Central memory CD8-positive, alpha-beta T cell (primary cell): ENCODE data around the gene TMX2.
A peak's percentile ranks its signal among the peaks of the same experiment; 100 is the strongest.
"Not testable (repeated sequence)": the region's sequence is repeated elsewhere in the genome, so short reads cannot be mapped to it uniquely, and the experiment has no call there.

Source experiments
- ATAC-seq: fragments of 150-1000 bp; cut with Tn5 transposase; replicated peaks from 2 replicates; pipeline ENCODE4 v1.10.0; 2022; ENCODE audit warnings: mild to moderate bottlenecking, moderate FRiP score, moderate number of reproducible peaks; ENCODE audit not compliant: poor library complexity, severe bottlenecking; ENCODE audit errors: extremely low read depth
- DNase-seq, 2 donors: peaks; one replicate each; pipeline ENCODE4 v3.0.0; 2021; ENCODE audit warnings: low spot score in 2 of 2
- H3K27ac Mint-ChIP-seq: one replicate; pipeline ENCODE4 v1.8.0; 2022; ENCODE audit warnings: low read depth, mild to moderate bottlenecking, moderate library complexity, mixed read lengths
- H3K27me3 Mint-ChIP-seq: one replicate; pipeline ENCODE4 v1.8.0; 2022; ENCODE audit warnings: mixed read lengths
- H3K36me3 Mint-ChIP-seq: one replicate; pipeline ENCODE4 v1.8.0; 2022; ENCODE audit warnings: mild to moderate bottlenecking, moderate library complexity, mixed read lengths; ENCODE audit not compliant: insufficient read depth
- H3K4me1 Mint-ChIP-seq: one replicate; pipeline ENCODE4 v1.8.0; 2022; ENCODE audit warnings: mixed read lengths
- H3K4me3 Mint-ChIP-seq: one replicate; pipeline ENCODE4 v1.8.0; 2022; ENCODE audit warnings: mild to moderate bottlenecking, moderate library complexity, mixed read lengths
- H3K9me3 Mint-ChIP-seq: one replicate; pipeline ENCODE4 v1.8.0; 2022; ENCODE audit warnings: mixed read lengths

TMX2 gene

GRCh38 chr11:57698843-57699365, 13.5 kb upstream of the TMX2 start:
- ATAC-seq (no peak), DNase-seq (no peak)
- no peak overlapping the region for H3K27ac Mint-ChIP-seq
- H3K4me3 Mint-ChIP-seq: no peak overlapping the region
- peaks cover 73% of the 10 kb centered on the region for H3K36me3 Mint-ChIP-seq
- H3K4me1 Mint-ChIP-seq: no peaks in the 10 kb centered on the region
- H3K9me3 Mint-ChIP-seq: no peaks in the 10 kb centered on the region
- H3K27me3 Mint-ChIP-seq: no peaks in the 10 kb centered on the region

DNA sequence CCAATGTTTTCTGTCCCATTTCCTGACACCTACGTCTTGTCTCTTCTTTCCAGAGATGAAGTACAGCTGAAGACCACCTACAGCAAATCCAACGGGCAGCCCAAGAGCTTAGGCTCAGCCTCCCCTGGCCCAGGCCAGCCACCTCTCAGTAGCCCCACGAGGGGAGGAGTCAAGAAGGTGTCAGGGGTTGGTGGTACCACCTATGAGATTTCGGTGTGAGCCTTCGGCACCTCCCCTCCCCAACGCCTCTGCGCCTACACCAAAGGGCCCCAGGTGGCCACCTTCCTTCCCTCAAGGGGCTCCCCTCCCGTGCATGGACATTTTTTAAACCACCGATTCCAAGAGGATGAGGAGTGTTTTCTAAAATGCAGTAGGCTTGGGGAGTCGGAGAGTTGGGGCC, 12.6 kb upstream of the TMX2 start:
- ATAC-seq (no peak), DNase-seq (no peak)
- H3K4me3 Mint-ChIP-seq: no peak overlapping the region
- no peaks in the 10 kb centered on the region for H3K9me3 Mint-ChIP-seq
- H3K36me3 Mint-ChIP-seq: peaks cover 70% of the 10 kb centered on the region
- no peaks in the 10 kb centered on the region for H3K4me1 Mint-ChIP-seq
- H3K27ac Mint-ChIP-seq: no peak overlapping the region
- no peaks in the 10 kb centered on the region for H3K27me3 Mint-ChIP-seq

GRCh38 chr11:57700425-57700824, 12.0 kb upstream of the TMX2 start:
- Mint-ChIP-seq H3K27ac (no peak overlapping the region), H3K4me3 (no peak overlapping the region), H3K36me3 (peaks cover 68% of the 10 kb centered on the region), H3K27me3 (no peaks in the 10 kb centered on the region), H3K9me3 (no peaks in the 10 kb centered on the region), H3K4me1 (no peaks in the 10 kb centered on the region)
- ATAC-seq: no peak
- DNase-seq: no peak

DNA sequence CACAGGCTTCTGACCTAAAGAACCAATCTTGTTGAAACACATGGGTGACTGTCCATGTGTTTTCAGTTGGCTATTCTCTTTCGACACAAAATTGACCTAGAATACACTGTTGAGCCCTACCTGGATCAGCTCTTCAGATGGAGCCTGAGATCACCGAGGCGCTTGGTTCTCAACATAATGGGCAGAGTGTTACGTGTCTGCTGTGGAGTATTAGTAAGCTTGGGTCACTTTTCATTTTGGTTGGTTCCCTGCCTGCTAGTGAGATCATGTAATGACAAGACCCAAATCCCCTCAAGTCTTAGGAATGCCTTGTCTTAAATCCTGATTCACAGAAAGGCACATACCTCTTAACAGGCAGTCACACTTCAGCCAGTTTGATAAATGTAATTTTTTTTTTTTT, 9.1 kb upstream of the TMX2 start:
- H3K36me3 Mint-ChIP-seq: peaks cover 51% of the 10 kb centered on the region
- ATAC-seq: no peak
- H3K9me3 Mint-ChIP-seq: no peaks in the 10 kb centered on the region
- H3K4me3 Mint-ChIP-seq: no peak overlapping the region
- H3K27ac Mint-ChIP-seq: peak overlapping the region; percentile 29
- H3K27me3 Mint-ChIP-seq: no peaks in the 10 kb centered on the region
- no peak for DNase-seq
- H3K4me1 Mint-ChIP-seq: peaks cover 9% of the 10 kb centered on the region

DNA sequence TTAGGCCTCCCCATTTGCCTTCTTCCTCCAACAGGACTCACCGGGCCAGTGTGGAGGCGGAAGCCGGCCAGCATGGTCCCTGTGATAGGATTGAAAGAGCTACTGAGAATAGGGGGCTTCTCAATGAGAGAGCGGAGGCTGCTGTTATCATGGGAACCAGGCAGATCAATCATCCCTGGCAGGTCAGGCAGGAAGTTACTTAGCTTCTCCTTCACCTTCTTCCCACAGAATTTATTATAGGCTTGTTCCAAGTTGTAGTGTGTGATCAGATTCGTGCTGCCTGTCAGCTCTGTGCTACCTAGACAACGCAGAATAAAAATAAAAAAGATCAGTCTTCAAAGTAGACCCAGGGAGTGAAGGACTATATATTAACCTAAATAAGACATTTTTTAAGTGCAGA, 7.5 kb upstream of the TMX2 start:
- Mint-ChIP-seq H3K27me3 (no peaks in the 10 kb centered on the region), H3K9me3 (no peaks in the 10 kb centered on the region), H3K4me1 (peaks cover 14% of the 10 kb centered on the region), H3K27ac (no peak overlapping the region), H3K36me3 (peaks cover 39% of the 10 kb centered on the region), H3K4me3 (no peak overlapping the region)
- ATAC-seq: no peak
- DNase-seq: no peak

DNA sequence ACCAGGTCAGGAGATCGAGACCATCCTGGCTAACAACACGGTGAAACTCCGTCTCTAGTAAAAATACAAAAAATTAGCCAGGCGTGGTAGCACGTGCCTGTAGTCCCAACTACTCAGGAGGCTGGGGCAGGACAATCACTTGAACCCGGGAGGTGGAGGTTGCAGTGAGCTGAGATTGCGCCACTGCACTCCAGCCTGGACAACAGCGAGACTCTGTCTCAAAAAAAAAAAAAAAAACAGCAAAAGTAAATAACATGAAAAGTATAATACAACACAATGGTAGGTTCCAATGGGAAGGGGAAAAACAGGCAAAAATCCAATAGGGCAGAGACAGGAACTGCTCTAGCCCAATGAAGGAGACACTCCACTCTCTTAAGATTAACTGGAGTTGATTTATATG, 7.0 kb upstream of the TMX2 start:
- H3K4me1 Mint-ChIP-seq: peaks cover 19% of the 10 kb centered on the region
- not testable (repeated sequence) for H3K27me3 Mint-ChIP-seq, H3K9me3 Mint-ChIP-seq, H3K4me3 Mint-ChIP-seq, H3K27ac Mint-ChIP-seq, ATAC-seq, DNase-seq
- H3K36me3 Mint-ChIP-seq: peaks cover 34% of the 10 kb centered on the region

GRCh38 chr11:57709802-57710367, 2.5 kb upstream of the TMX2 start:
- DNase-seq (no peak), ATAC-seq (no peak)
- H3K27ac Mint-ChIP-seq: no peak overlapping the region
- no peak overlapping the region for H3K4me3 Mint-ChIP-seq
- no peaks in the 10 kb centered on the region for H3K9me3 Mint-ChIP-seq
- H3K27me3 Mint-ChIP-seq: no peaks in the 10 kb centered on the region
- peaks cover 46% of the 10 kb centered on the region for H3K4me1 Mint-ChIP-seq
- H3K36me3 Mint-ChIP-seq: peaks cover 25% of the 10 kb centered on the region

DNA sequence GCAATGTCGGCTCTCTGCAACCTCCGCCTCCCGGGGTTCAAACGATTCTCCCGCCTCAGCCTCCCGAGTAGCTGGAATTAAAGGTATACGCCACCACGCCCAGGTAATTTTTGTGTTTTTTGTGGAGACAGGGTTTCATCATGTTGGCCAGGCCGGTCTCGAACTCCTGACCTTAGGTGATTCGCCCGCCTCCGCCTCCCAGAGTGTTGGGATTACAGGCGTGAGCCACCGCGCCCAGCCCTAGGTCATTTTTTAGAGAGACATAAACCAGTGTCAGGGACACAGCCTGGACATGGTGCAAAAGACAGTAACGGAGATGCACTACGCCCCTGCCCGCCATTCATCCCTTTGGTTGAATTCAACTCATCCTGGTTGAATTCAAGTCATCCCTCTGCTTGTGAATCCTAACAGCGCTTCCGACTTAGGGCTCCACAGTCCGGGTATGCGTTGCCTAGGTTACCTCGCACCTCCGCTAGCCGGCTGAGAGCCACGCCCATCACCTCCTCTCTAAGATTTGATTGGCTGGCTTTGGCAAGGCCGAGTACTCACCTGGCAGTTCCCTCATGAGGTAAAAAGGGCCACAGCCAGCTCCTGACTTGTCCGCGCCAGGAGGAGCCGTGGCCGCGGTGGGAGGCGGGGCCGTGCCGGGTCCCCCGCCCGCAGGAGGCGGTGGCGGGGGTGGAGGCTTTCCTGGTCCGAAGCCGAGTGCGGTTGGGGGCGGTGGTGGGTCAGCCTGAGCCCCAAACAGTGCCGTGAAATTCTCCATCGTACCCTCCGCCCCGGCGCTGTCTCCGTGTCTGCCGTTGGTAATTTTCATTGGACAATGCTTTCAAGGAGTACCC, 758 bp upstream of the TMX2 start, which contains the start of gene MED19:
Gene MED19 (minus strand): TSS at position 802 of the 842 bp plus-strand sequence. CDS start 36 bp downstream, at position 766.
- H3K4me3 Mint-ChIP-seq: peak within 1 kb of the TSS; percentile 93
- no peaks in the 10 kb centered on the region for H3K9me3 Mint-ChIP-seq
- H3K27me3 Mint-ChIP-seq: no peaks in the 10 kb centered on the region
- peaks cover 19% of the 10 kb centered on the region for H3K36me3 Mint-ChIP-seq
- H3K27ac Mint-ChIP-seq: peak within 1 kb of the TSS; percentile 94
- ATAC-seq: peak; percentile 35
- peaks cover 46% of the 10 kb centered on the region for H3K4me1 Mint-ChIP-seq
- DNase-seq: peak; percentile 60 to 70

GRCh38 chr11:57713835-57714234, 1.4 kb downstream of the TMX2 start:
- Mint-ChIP-seq H3K4me3 (peak overlapping the region; percentile 93), H3K36me3 (peaks cover 20% of the 10 kb centered on the region), H3K27me3 (no peaks in the 10 kb centered on the region), H3K27ac (peak overlapping the region; percentile 94), H3K4me1 (peaks cover 32% of the 10 kb centered on the region), H3K9me3 (no peaks in the 10 kb centered on the region)
- DNase-seq: no peak
- ATAC-seq: no peak

DNA sequence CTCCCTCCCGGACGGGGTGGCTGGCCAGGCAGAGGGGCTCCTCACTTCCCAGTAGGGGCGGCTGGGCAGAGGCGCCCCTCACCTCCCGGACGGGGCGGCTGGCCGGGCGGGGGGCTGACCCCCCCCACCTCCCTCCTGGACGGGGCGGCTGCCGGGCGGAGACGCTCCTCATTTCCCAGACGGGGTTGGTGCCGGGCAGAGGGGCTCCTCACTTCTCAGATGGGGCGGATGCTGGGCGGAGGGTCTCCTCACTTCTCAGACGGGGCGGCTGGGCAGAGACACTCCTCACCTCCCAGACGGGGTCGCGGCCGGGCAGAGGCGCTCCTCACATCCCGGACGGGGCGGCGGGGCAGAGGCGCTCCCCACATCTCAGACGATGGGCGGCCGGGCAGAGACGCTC, 4.3 kb downstream of the TMX2 start:
- DNase-seq, ATAC-seq, H3K9me3 Mint-ChIP-seq, H3K27me3 Mint-ChIP-seq, H3K27ac Mint-ChIP-seq, H3K4me3 Mint-ChIP-seq: not testable (repeated sequence)
- Mint-ChIP-seq H3K36me3 (peaks cover 28% of the 10 kb centered on the region), H3K4me1 (peaks cover 20% of the 10 kb centered on the region)

DNA sequence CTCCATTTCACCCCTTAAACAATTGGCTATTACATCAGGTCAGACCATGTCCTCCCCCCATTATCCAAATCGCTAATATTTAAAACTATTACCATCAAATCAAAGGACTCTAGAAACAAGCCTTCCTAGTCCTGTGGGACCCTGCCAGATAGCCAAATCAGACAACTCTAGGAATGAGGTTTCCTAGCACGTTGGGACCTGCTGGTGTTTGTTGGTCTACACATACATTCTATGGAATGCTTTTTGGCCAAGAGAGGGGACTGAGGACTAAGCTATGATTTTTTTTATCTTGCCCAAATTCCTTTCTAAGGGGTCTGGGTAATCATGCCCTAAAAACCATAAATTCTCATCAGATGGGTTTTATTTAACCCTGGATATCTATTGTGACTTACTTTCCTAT, 14.8 kb downstream of the TMX2 start:
- H3K4me3 Mint-ChIP-seq: no peak overlapping the region
- no peaks in the 10 kb centered on the region for H3K9me3 Mint-ChIP-seq
- peaks cover 17% of the 10 kb centered on the region for H3K36me3 Mint-ChIP-seq
- no peak for DNase-seq
- H3K27me3 Mint-ChIP-seq: no peaks in the 10 kb centered on the region
- H3K27ac Mint-ChIP-seq: no peak overlapping the region
- no peak for ATAC-seq
- peaks cover 15% of the 10 kb centered on the region for H3K4me1 Mint-ChIP-seq

GRCh38 chr11:57728829-57729228, 16.4 kb downstream of the TMX2 start:
- Mint-ChIP-seq H3K27me3 (no peaks in the 10 kb centered on the region), H3K4me3 (no peak overlapping the region), H3K9me3 (no peaks in the 10 kb centered on the region), H3K4me1 (peaks cover 15% of the 10 kb centered on the region), H3K27ac (no peak overlapping the region), H3K36me3 (peaks cover 12% of the 10 kb centered on the region)
- no peak for DNase-seq
- no peak for ATAC-seq

DNA sequence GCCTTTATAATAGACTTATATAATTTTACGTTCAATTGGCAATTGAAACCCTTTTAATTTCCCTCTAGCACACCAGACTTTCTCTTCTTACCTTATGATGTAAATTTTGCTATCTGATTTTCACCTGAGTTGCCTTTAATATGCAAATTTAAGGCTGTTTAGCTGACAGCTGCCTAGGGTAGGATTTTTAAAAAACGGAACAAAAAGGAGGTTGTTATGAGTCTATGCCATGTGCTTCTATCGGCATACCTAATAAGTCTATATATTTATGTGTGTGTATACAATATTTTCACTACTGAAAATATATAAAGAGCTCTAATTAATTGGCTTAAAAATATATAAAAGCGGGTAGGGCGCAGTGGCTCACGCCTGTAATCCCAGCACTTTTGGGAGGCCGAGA, 17.1 kb downstream of the TMX2 start:
- H3K27me3 Mint-ChIP-seq: no peaks in the 10 kb centered on the region
- H3K9me3 Mint-ChIP-seq: no peaks in the 10 kb centered on the region
- no peak for ATAC-seq
- no peak overlapping the region for H3K27ac Mint-ChIP-seq
- peaks cover 15% of the 10 kb centered on the region for H3K4me1 Mint-ChIP-seq
- peaks cover 14% of the 10 kb centered on the region for H3K36me3 Mint-ChIP-seq
- no peak overlapping the region for H3K4me3 Mint-ChIP-seq
- no peak for DNase-seq
